Measurements from ENCODE around the gene PAM. TPM values are rescaled to one million over a fixed set of nuclear protein-coding genes. Genes with fewer than 3 reads are reported as not detected.

PAM gene
- total and polyA plus RNA-seq, 2 of the 8 experiments (the other 6 are each of a cell fraction or from before 2014, with no cell fraction given), result 30.4 to 67.8 TPM

GRCh38 chr5:102782217-102782872 is 27.2 kb downstream of the PAM start:
- WGBS, 2 experiments (ENCODE audit: extremely low coverage in 1 of 2, insufficient coverage in 1 of 2, insufficient read length in 1 of 2, insufficient replicate concordance in 2 of 2, low coverage in 1 of 2, low lambda C conversion rate in 2 of 2, missing lambda C conversion rate in 1 of 2), result 73% methylated on average over 3 of the region's 3 CpGs; no CpG with 5 or more reads in 1 of the 2 experiments
- Histone ChIP-seq H2AK5ac (ENCODE audit: low read depth, low read length) (no peak overlapping the region), H3K79me1 (ENCODE audit: low read depth, low read length) (no peaks in the 10 kb centered on the region), H3K4me1 (replicated peaks in 1 of 4; ENCODE audit: control insufficient read depth in 3 of 4, insufficient read depth in 4 of 4, low read length in 3 of 4) (no peaks in the 10 kb centered on the region), H3K4ac (replicated peaks; ENCODE audit: insufficient read length, low read depth, low read length) (no peak overlapping the region), H3K23me2 (ENCODE audit: low read depth, low read length) (no peaks in the 10 kb centered on the region), H3K23ac (ENCODE audit: insufficient read length) (no peak overlapping the region), H3K14ac (ENCODE audit: insufficient read length) (no peak overlapping the region), H2BK5ac (ENCODE audit: low read depth, low read length) (no peak overlapping the region), H4K91ac (replicated peaks; ENCODE audit: insufficient read length, low read length) (no peak overlapping the region), H4K8ac (ENCODE audit: extremely low read depth, insufficient read depth, low read length) (no peak overlapping the region), H3K56ac (replicated peaks; ENCODE audit: insufficient read length, low read depth, low read length) (no peak overlapping the region), H3K4me3 (ENCODE audit: extremely low read depth in 1 of 4, insufficient read depth in 2 of 4, low read depth in 3 of 4, low read length in 4 of 4) (no peak overlapping the region), H4K20me1 (replicated peaks in 1 of 2; ENCODE audit: control insufficient read depth in 1 of 2, insufficient read depth in 2 of 2, low read length in 2 of 2) (no peaks in the 10 kb centered on the region), H2BK120ac (replicated peaks; ENCODE audit: low read depth, low read length) (no peak overlapping the region), H2BK15ac (ENCODE audit: low read length) (no peak overlapping the region), H3K79me2 (ENCODE audit: control insufficient read depth in 1 of 2, insufficient read depth in 2 of 2, low read length in 2 of 2) (0 out of 4 replicates have a peak, but pooled peaks cover 0 to 5% of the 10 kb centered on the region in 2 experiments), H2AFZ (ENCODE audit: low read length) (no peak overlapping the region), H3K27ac (ENCODE audit: low read depth, low read length) (no peak overlapping the region), H3K9me3 (ENCODE audit: insufficient read depth in 2 of 2, low read depth in 1 of 2, low read length in 1 of 2) (no peaks in the 10 kb centered on the region; a peak in 1 of 4 replicates), H3K27me3 (replicated peaks in 1 of 4; ENCODE audit: control insufficient read depth in 3 of 4, extremely low read depth in 1 of 4, insufficient read depth in 3 of 4, low read length in 3 of 4) (no peaks in the 10 kb centered on the region), H3K4me2 (ENCODE audit: insufficient read depth in 1 of 2, low read depth in 2 of 2, low read length in 2 of 2) (no peak overlapping the region), H2BK12ac (ENCODE audit: low read depth, low read length) (no peak overlapping the region), H3K9ac (replicated peaks in 1 of 4; ENCODE audit: extremely low read depth in 1 of 4, low read depth in 3 of 4, low read length in 3 of 4) (no peak overlapping the region), H3K36me3 (ENCODE audit: control insufficient read depth in 2 of 4, insufficient read depth in 4 of 4, low read length in 3 of 4) (no peaks in the 10 kb centered on the region), H2BK20ac (ENCODE audit: low read length) (no peak overlapping the region), H3K18ac (ENCODE audit: extremely low read depth, low read length) (no peak overlapping the region), H4K5ac (ENCODE audit: insufficient read length, low read depth, low read length) (no peak overlapping the region)
- FAIRE-seq, result no peak
- CTCF ChIA-PET (ENCODE audit: partially characterized antibody), result interaction anchor here (0.8 to 3.0 kb wide), 12 partner anchors 8 to 357 kb away, joined by 3 to 29 read pairs (median 8); partner anchors contain the start of gene PAM
- TF ChIP-seq CBX5 (IDR thresholded peaks at IDR 0.05; ENCODE audit: low read depth, low read length) (no peak), SP4 (IDR thresholded peaks at IDR 0.05; ENCODE audit: low read length) (no peak), HDAC2 (IDR thresholded peaks at IDR 0.05; ENCODE audit: borderline replicate concordance in 1 of 2, low read depth in 2 of 2, low read length in 2 of 2) (no peak), JUN (IDR thresholded peaks at IDR 0.05; ENCODE audit: low read depth, low read length) (no peak), CBX8 (IDR thresholded peaks at IDR 0.05; ENCODE audit: borderline replicate concordance, low read depth, low read length) (no peak), SUZ12 (IDR thresholded peaks at IDR 0.05; ENCODE audit: low read length) (no peak), TAF1 (IDR thresholded peaks at IDR 0.05; ENCODE audit: low read depth, low read length) (no peak)
- POLR2A ChIA-PET (ENCODE audit: partially characterized antibody), result no interaction called here
- no peak for DNase-seq (ENCODE audit: low read depth in 1 of 2, low spot score in 2 of 2)

Data from H1 (cell line).